Glomerular endothelial cell (primary cell): ENCODE measurements around the gene MRPL39. TPM values are rescaled to one million over a fixed set of nuclear protein-coding genes. Genes with fewer than 3 reads are reported as not detected.

Experiments used
- DNase-seq: peaks from one replicate; pipeline ENCODE4 v3.0.0-alpha.2; 2011; ENCODE audit warnings: low read depth, low spot score; ENCODE audit errors: extremely low read depth
- total RNA-seq: library from RNA; depleted of rRNA; stranded (reverse); fragments of >200 nt; gene quantifications from 2 replicates; pipeline ENCODE4 v1.2.3, GENCODE V29; 2015

Gene MRPL39
- total RNA-seq, 1 donor from 2014 or later, result 22.3 TPM

DNA sequence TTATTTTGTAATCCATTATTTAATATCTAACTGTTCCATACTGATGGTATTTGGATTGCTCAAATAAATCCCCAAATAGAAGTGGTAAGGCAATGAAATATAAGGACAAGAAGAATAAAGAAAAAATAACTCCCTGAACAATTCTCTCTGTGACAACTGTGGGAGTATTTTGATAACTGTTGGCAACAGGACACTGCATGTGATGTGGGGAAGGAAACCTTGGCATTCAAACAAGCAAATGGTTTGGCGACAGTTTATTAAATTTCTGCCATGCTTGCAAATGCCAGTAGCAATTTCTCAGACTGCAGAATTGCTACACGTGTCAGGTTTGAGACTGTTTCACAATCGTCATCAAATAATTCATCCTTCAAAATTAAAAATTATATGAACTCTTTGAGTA lies 8.6 kb upstream of the MRPL39 start:
- DNase-seq, result no peak

DNA sequence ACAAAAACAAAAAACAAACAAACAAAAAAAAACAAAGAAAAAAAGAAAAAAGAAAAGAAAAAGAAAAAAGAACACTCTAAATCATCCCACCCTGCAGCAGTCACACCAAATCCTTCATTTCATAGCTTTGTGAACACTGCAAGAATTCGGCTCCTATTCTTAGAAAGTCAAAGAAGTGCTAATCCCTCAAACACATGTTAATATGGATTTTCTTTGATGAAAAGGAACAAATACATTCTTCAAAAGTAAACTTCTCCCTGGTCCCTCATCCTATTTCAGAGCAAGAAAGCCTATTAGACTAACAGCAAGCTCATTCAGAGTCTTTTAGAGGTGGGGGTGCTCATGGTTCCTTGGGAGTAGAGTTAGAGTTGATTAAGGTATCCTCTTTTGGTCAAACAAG lies 7.2 kb upstream of the MRPL39 start:
- DNase-seq, result no peak

DNA sequence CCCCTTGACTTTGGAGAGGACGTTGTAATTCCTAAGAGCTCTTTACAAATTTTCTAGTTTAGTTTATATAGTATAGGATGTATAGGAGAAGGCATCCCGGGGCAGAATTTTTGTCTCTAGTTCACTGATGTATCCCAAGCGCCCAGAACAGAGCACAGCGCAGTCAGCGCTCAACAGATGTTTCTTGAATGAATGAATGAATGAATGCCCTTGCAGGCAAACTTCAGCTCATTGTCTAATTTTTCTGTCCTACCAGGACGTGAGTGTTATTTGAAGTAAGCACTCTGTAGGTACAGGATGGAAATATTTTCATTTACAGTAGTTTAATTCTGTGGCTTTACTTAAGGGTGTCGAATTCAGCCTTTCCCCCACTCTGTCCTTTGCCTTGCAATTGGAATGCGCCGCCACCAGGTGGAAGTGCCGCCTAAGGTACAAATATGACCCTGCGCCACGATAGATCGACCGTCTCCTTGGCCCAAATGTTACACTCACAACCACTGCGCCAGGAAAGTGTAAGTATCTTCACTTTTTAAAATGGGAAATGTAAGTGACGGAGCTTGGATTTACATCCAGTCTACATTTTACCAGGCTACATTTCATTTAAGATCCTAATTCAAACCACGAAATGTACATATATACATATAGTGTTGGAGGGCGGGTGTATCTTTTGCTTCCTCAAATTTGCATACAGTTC lies 910 bp upstream of the MRPL39 start:
- peak; percentile 52 for DNase-seq

DNA sequence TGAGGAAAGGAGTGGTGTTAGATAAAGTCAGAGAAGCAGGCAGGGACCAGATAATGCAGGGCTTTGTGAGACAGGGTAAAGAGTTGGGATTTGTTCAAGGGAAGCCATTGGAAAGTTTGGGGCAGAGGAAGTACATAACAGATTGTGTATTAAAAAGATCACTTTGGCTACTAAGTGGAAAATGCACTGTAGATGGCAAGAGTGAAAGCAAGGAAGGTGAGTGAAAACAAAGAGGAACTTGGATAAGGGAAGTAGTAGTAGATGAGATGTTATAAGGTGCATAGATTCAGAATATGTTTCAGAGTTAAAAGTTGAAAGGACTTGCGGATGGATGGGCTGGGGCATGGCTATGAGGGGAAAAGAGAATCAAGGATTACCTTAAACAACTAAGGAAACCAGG lies 17.4 kb downstream of the MRPL39 start:
- DNase-seq, result no peak

DNA sequence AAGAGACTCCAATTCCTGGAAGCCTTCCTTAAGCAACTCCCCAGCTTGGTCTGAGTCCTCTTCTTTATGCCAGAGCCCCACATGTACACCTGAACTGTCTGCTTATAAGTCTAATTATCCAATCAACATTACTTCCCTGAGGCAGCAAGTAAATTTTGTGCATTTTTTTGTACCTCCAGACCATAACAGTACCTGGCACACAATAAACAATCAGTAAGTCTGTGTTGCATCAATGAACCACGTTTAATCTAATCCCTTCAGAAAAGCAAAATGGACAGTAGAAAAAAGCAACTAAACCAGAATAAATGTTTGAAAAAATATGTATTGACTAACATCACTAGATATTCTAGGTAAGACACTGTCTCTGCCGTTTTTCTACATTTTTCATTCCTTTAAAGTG lies 20.5 kb downstream of the MRPL39 start:
- DNase-seq, result no peak

DNA sequence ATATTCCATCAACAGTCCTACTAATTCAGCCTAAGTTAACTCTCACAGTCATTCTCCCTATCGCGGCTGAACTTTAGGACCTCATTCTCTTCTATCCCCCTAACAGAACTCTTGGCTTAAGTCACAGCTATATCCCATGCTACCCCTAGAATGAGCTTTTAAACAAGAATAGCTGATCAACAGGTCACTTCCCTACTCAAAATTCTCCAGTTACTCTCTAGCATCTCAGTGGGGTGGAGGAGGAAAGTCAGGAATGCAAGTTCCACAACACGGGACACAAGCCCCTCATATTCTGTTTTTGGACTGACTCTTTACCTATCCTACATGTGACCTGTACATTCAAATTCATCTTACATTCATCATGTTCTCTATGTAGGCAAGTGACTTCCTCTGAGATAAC lies 21.0 kb downstream of the MRPL39 start:
- DNase-seq, result no peak

DNA sequence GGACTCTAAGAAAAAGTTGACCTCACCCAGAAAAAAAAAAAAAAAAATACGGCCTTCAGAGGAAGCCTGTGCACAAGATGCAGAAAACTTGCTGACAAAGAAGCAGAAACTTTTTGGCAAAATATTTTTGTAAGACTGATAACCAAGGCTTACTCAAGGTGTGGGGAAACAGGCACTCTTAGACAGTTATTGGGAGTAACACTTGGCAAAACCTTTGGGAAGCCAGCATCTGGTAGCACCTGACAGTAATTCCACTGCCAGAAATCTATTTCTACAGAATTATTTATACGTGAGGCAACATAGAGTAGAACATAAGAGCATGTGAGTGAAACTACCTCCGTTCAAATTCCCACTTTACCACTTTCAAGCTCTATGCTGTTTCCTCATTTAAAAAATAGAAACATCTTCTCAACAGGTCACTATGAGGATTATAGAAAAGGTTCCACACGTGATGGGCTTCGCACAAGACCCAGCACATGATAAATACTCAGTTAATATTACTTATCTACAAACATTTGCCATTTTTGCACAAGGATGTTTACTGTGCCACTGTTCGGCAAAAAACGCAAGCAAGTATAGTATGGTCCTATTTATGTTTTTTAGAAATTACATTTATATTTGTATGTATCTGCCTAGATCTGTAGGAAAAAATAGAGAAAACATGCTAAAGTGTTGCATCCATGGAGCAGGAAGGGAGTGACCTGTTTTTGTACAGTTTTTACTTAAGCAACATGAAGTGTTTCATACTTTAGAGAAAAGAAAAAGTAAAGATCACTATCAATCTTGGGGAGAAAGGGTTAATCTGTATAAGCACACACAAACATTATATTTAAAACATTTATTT lies 22.2 kb downstream of the MRPL39 start:
- DNase-seq, result no peak

DNA sequence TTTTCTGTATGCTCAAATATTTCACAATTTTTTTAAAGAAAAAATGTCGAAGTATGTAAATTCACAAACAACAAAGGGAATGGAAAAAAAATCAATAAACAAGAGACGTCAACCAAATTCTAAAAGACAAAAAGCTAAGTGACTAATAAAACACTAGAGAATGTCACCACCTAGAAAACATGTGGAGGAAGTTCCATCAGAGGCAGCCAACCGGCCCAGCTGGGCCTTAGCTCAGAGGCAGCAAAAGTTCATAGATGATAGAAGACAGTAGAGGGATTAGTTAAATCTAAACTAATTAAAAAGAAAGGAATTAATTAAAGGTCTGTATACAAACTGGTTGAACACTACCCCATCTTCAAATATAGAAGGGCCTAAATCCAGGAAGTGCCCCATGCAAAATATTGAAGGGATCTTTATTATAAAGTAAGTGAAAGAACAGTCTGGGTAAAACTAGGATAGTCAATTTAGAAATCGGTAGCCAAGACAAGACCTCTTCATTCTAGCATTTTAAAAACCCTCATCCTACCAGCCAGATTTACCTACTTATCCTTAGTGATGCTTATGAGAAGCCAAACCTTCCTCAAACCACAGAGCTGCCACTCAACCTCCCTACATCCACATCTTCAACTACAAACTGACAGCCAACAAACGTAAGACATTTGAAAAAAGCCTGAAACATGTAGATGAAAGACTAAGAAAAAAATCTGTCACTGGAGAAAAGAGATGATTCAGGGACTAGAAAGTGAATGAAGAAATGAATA lies 23.7 kb downstream of the MRPL39 start:
- no peak for DNase-seq

DNA sequence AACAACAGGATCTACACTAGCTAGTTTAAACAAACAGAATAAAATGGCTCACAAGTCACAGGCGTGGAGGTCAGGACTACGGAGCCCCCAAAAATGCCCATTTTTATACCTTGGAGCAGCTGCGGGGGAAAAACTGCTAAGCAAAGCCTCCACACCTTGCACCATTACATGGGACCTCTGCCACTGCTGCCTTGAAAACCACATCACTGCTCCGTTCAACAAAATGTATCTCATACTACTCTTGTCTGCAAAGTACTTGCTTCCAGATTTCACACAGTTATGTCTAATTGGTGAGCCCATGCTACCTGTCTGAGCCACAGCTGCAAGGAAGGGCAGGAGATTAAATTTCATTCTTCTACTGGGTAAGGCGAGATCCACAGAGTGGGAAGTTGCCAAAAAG lies 24.4 kb downstream of the MRPL39 start:
- DNase-seq, result no peak

DNA sequence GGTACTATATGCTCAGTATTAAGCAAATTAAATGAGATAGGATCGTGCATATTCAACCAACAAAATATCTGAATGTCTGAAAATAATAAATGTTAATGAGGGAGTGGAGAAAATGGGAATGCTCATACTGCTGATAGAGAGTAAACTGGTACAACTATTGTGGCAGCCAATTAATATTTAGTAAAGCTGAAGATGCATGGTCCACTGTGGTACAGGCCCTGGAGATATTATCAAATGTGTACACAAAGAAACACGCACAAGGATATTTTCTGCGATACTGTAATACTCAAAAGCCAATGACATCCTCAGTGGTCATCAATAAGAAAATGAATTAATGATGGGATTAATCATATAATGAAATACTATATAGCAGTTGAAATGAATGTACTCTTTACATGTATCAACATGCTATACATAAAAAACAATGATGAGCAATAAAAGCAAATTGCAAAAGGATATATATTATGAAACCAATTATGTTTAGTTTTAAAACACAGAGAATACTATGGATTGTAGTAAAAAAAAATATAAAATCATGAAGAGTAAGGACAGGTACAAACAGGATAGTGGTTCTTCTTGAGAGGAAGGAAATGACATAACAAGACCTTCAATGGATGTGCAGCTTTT lies 25.0 kb downstream of the MRPL39 start:
- no peak for DNase-seq

DNA sequence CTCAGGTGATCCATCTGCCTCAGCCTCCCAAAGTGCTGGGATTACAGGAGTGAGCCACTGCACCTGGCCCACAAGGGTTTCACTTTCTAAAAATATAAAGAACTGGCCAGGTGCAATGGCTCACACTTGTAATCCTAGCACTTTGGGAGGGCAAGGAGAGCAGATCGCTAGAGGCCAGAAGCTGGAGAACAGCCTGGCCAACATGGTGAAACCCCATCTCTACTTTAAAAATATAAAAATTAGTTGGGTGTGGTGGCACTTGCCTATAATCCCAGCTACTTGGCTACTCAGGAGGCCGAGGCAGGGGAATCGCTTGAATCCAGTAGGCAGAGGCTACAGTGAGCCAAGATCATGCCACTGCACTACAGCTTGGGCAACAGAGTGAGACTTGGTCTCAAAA lies 25.7 kb downstream of the MRPL39 start:
- DNase-seq, result no peak

DNA sequence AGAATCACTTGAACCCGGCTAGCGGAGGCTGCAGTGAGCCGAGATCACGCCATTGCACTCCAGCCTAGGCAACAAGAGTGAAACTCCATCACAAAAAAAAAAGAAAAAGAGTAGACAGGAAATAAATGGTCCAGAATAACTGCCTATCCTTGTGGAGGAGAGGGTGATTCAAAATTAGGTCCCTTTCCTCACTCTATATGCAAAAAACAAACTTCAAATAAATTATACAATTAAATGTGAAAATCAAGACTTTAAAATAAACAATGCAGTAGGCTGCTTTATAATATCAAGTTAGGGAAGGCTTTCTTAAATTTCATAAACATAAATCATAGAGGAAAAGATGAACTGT lies 26.4 kb downstream of the MRPL39 start:
- DNase-seq, result no peak

DNA sequence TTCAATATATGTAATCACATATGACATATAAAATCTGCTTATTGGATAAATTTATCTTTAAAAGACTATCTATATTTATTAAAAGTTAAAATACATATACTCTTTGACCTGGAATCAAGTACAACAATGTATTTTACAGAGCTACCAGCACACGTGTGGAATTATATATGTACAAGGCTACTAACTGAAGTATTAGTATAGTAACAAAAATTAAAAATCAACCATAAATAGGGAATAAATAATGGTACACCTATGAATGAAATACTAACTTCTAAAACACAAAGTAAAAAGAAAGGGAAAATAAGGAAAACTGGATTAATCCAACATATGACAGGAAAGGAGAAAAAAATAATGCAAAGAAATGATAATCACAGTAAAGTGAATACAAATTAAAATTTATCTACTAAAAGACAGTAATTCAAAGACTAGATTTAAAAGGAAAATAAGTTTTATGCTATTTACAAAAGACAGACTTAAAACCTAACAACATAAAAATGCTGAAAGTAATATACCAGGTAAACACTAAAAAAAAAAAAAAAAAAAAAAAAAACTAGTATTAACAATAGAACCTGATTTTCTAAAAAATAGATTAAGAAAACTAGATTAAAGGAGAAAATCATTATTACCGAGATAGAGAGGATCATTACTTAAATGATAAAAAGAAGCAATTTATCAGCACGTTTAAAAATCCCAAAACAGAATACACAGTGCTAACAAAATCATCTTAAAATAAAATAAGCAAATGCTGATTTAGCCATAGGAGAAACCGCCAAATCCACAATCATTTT lies 27.9 kb downstream of the MRPL39 start:
- no peak for DNase-seq

DNA sequence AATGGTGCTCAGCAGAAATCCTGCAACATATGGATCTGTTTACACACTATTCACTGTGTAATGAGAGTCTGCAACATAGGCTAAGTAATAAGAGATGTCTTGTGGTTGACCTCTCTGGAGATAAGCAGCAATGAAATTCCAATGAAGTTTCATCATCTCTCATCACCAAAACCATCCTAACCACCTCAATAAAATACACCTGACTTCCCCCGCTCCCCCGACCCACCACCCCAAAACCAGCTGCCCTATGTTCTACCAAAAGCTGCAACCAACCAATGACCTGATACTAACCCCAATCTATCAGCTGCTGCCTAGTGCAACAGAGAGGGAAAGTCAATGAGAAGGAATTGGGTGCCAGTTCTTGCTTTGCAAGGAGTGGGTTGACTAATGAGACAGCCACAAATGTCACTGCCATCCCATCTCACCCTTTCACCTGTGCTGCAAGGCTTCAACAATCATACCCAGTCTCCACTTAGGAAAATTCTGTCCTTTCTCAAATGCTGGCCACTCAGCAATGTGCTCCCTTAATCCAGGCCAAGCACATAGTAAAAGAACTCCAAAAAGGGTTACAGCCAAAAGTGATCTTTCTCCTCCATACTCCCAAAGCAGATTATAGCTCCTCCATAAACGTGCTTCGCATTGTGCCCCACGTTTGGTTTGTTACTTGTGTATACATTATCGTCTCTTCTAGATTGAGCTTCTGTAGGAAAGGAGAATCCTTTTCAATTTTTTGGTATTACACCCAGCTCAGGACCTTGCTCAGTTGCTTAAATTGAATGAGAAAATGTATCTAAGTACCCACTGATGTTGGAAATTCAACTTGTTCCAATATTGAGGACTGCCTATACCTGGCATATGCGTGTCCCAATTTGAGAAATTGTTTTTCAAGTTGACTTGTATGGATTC lies 29.0 kb downstream of the MRPL39 start:
- no peak for DNase-seq

DNA sequence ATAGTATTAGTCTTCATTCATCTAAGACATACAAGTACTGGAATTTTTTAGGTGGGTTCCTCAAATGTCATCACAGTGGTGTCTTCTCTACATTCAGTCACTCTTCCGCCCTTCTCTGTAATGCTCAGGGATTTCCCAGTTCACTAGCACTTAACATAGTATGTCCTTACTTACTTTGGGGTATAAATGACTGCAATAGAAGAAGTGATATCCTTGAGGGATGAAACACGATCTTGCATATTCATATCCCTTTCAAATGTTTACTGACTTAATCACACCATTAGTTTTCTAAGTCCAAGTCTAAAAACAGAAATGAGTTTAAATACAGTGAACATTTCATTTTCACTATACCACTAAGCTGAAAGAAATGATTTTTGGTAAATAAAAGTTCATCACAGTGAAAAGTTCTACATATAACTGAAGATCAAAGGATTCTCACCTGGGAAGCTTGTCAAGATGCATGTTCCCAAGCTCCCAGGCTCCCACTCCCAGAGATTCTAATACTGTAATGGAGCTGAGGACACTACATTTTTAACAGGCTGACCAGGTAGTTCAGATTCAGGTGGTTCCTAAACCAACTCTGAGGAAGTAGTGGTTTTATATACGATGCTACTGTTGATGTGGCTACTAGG lies 29.7 kb downstream of the MRPL39 start:
- DNase-seq, result no peak

DNA sequence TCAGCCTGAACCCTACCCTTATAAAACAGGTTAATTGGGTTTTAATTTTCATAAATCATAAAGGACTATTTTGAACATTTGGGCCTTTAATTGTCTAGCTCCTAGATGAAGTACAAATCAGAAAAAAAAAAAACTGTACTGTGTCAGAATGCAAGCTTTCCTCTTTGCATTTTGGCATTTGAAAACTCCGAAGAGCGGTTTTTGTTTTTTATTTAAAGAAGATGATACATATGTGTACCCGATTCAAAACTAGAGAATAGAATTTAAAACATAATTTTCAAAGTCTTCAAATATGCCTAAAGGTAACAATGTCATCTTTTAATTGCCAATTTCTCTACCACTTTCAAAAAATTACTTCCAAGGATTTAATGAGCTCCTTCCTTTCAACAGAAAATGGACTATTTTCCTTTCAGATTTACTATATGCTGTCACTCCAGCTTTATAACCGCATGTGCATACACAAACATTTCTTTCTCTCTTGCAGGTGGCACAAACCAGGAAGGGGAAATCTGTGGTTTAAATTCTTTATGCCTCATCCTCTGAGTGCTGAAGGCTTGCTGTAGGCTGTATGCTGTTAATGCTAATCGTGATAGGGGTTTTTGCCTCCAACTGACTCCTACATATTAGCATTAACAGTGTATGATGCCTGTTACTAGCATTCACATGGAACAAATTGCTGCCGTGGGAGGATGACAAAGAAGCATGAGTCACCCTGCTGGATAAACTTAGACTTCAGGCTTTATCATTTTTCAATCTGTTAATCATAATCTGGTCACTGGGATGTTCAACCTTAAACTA lies 33.7 kb downstream of the MRPL39 start:
- DNase-seq, result peak; percentile 50

DNA sequence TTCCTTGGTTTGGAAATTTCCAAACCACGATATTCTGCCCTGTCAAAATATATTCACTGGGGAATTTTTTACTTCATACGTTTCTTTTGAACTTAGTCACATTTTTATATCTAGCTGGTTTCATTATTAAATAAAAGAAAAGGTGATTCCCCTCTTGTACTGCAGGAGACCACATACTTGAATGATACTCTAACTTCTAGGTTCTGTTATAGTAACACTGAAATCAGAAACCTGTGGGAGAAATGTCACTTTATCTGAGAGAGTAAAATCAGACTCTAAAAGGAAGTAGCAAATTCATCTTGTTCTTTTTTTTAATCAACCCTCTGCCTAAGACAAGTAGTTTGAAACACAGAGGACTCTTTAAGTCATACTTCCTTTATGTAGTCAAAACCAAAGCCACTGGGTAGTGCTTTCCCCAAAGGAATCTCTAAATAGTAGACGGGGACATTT lies 34.4 kb downstream of the MRPL39 start:
- DNase-seq, result no peak

DNA sequence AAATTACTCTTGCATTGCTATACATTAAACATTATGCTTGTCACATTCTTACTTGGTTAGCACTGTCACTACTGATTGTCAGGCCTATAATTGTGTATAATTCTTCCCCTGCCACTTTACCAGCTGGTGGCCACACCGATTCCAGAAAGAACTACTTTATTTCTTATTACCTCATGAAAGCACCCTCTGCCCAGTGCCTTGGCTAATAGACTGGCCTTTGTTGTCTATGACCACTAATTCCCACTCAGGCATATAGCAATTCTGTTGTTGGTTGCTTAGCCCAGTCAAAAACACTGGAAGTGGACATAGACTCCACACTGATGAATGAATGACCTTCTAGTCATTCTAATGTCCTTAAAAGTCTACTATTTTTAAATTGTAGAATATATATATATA lies 35.6 kb downstream of the MRPL39 start:
- DNase-seq, result no peak
